Endodermal cell (in vitro differentiated cells): Measurements from ENCODE around the gene LRP8. TPM values are rescaled to one million over a fixed set of nuclear protein-coding genes. Genes with fewer than 3 reads are reported as not detected.

ENCODE experiments used
- DNase-seq: peaks from one replicate; pipeline ENCODE4 v3.0.0-alpha.2; 2017
- H3K27ac ChIP-seq: 2 replicates; pipeline ENCODE4 v1.5.1; 2013; ENCODE audit warnings: mild to moderate bottlenecking, low read depth, low read length, moderate library complexity
- H3K27me3 ChIP-seq: 2 replicates; pipeline ENCODE4 v1.6.1; 2013; ENCODE audit warnings: mild to moderate bottlenecking, low read length, moderate library complexity; ENCODE audit not compliant: insufficient read depth, control insufficient read depth, poor library complexity, severe bottlenecking
- H3K36me3 ChIP-seq: 2 replicates; pipeline ENCODE4 v1.7.0; 2013; ENCODE audit warnings: mild to moderate bottlenecking, low read length, moderate library complexity; ENCODE audit not compliant: control insufficient read depth, insufficient read depth
- H3K4me1 ChIP-seq: one replicate; pipeline ENCODE4 v1.7.0; 2013; ENCODE audit warnings: low read length; ENCODE audit not compliant: control insufficient read depth, insufficient read depth
- H3K4me3 ChIP-seq: 2 replicates; pipeline ENCODE4 v1.5.1; 2013; ENCODE audit warnings: mild to moderate bottlenecking, low read length, moderate library complexity
- H3K9ac ChIP-seq: 2 replicates; pipeline ENCODE4 v1.6.1; 2013; ENCODE audit warnings: mild to moderate bottlenecking, low read length, moderate library complexity; ENCODE audit not compliant: poor library complexity, severe bottlenecking; ENCODE audit errors: extremely low read depth
- H3K9me3 ChIP-seq: 2 replicates; pipeline ENCODE4 v1.6.1; 2013; ENCODE audit warnings: mild to moderate bottlenecking, low read length, moderate library complexity; ENCODE audit not compliant: control insufficient read depth
- H3K27ac Mint-ChIP-seq: 2 replicates; pipeline ENCODE4 v1.8.0; 2020; ENCODE audit warnings: mixed read lengths
- H3K27me3 Mint-ChIP-seq: 2 replicates; pipeline ENCODE4 v1.8.0; 2021; ENCODE audit warnings: mild to moderate bottlenecking, mixed read lengths; ENCODE audit not compliant: insufficient read depth
- H3K36me3 Mint-ChIP-seq: 2 replicates; pipeline ENCODE4 v1.8.0; 2020; ENCODE audit warnings: low read depth, mixed read lengths
- H3K4me1 Mint-ChIP-seq: 2 replicates; pipeline ENCODE4 v1.8.0; 2020; ENCODE audit warnings: mixed read lengths
- H3K4me3 Mint-ChIP-seq: 2 replicates; pipeline ENCODE4 v1.8.0; 2020; ENCODE audit warnings: mild to moderate bottlenecking, moderate library complexity, mixed read lengths
- H3K9me3 Mint-ChIP-seq: 2 replicates; pipeline ENCODE4 v1.8.0; 2020; ENCODE audit warnings: mild to moderate bottlenecking, mixed read lengths
- CTCF ChIP-seq: fragments of 200-600 bp; sonication (generic); conservative IDR thresholded peaks from 2 replicates; pipeline ENCODE4 v1.5.0; 2021; ENCODE audit warnings: antibody characterized with exemption, mild to moderate bottlenecking
- WGBS, 2 experiments: methylation state at CpG; one replicate each; pipeline versions ENCODE4 v1.1.5 to v1.1.7; 2013; ENCODE audit warnings: missing lambda C conversion rate in 2 of 2, mixed read lengths in 1 of 2; ENCODE audit not compliant: insufficient coverage in 1 of 2, insufficient read length in 1 of 2; 5-methylcytosine and 5-hydroxymethylcytosine counted together
- total RNA-seq, 2 donors: library from RNA; stranded (reverse); fragmentation: NEBNext Ultra II Directional in 1 of 2; extraction: Animal tissue kit (Norgen Biotek cat#: 25700) in 1 of 2; gene quantifications; 2 replicates in 1 of 2; 3 replicates in 1 of 2; pipeline ENCODE4 v1.2.1, GENCODE V29; 2021

The LRP8 gene
- total RNA-seq, 2 donors from 2014 or later = 29.1 to 39.6 TPM

DNA sequence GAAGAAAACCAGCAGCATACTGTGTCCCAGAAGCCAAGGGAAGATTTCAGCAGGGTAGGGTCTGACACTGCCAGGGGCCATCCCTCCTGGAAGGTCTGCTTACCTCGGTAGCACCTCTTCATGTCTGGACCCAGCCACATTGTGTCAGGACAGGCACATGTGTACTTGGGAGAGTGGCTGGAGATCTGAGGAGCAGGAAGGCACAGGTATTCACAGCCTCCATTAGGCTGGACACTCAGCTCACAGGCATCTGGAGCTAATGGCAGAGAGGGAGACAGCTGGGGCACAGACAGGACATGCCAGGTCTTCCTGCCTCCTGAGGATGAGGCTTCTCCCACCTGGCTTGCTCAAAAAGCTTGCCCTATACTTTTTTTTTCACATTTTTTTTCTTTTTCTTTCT, 69.7 kb downstream of the LRP8 start:
- Mint-ChIP-seq H3K27ac (no peak overlapping the region), H3K9me3 (no peaks in the 10 kb centered on the region), H3K27me3 (no peaks in the 10 kb centered on the region), H3K36me3 (peaks cover 67% of the 10 kb centered on the region), H3K4me1 (no peaks in the 10 kb centered on the region), H3K4me3 (no peak overlapping the region)
- H3K27ac ChIP-seq = no peak overlapping the region
- H3K4me1 ChIP-seq = no peaks in the 10 kb centered on the region
- DNase-seq = no peak
- no peaks in the 10 kb centered on the region for H3K27me3 ChIP-seq
- WGBS, 2 experiments = 88% methylated on average over 1 of the region's 1 CpG; no CpG with 5 or more reads in 1 of the 2 experiments
- no peak overlapping the region for H3K9ac ChIP-seq
- TF ChIP-seq CTCF = no peak
- H3K9me3 ChIP-seq = no peaks in the 10 kb centered on the region
- peaks cover 78% of the 10 kb centered on the region for H3K36me3 ChIP-seq
- H3K4me3 ChIP-seq = no peak overlapping the region

DNA sequence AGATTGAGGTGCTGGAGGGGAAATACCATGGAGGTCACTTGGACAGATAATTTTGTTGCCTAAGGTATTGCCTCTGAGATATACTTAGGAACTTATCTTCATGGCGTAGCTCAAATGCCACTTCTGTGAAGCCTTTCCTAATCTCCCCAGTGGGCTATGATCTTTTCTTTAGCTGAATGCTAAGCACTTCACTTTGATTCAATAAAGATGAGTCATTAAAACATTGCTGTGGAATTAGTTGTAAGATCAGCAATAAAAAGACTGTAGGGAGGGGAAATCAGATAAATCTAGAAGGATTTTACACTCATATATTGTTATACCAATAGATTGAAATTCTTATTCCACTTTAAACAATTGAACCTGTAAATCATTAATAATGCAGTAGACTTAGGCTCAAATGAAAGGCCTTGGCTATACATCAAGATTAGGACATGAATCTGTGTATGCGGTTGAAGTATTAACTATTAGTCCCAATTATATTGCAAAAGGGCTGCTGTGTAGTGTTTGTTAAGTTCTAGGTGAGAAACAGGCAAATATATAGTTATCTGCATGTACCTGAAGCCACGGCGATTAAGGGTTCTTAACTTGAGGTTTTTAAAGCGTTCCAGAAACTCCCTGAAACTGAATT, 70.3 kb downstream of the LRP8 start:
- Histone ChIP-seq H3K9ac (no peak overlapping the region), H3K27ac (no peak overlapping the region), H3K36me3 (peaks cover 75% of the 10 kb centered on the region), H3K4me3 (no peak overlapping the region), H3K27me3 (no peaks in the 10 kb centered on the region), H3K9me3 (no peaks in the 10 kb centered on the region), H3K4me1 (no peaks in the 10 kb centered on the region)
- Mint-ChIP-seq H3K36me3 (peaks cover 65% of the 10 kb centered on the region), H3K27ac (peak overlapping the region; percentile 14), H3K4me1 (no peaks in the 10 kb centered on the region), H3K27me3 (no peaks in the 10 kb centered on the region), H3K9me3 (no peaks in the 10 kb centered on the region), H3K4me3 (no peak overlapping the region)
- no peak for DNase-seq
- 94 to 96% methylated on average over 5 of the region's 5 CpGs for WGBS, 2 experiments
- TF ChIP-seq CTCF = no peak

DNA sequence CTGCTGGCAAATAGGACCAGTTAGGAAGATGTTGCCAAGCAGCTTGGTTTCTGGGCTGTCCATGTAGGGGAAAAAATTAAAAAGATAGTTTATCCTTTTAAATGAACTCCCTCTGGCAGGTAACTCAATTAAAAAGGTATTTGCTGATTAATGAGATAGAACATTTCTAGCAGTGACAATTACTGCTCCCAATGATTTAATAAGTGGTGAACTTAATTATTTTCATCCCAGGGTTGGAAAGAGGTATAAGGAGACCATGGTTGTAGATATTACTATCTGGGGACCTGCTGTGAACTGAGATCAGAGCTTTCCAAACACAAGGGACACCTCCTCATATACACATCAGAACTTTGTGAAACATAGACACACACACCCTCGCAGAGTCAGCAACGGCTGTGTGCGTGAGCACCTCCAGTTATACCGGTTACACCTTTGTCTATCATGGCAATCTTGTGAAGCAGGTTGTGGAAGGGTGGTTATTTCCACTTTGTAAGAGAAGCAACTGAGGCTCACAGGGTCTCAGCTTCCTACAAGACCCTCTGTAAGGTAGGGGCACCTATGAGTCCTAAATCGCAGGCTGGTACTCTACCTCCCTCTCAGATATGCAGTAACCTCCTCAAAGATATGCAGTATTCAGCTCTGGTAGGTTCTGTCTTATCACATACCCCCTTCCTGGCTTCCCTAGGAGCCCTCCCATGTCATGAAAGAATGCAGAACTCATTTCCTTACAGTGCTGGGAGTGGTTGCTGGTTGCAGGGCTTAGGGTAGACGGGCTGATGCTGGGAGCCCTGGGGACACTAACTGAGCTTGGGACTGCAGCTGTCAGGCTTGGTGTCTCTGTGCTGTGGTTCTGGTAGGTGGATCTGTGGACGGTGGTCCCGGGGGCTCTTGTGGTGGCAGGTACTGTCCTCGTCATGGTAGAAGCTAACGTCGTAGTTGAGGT, 71.1 kb downstream of the LRP8 start:
- Histone ChIP-seq H3K4me3 (no peak overlapping the region), H3K9me3 (no peaks in the 10 kb centered on the region), H3K4me1 (no peaks in the 10 kb centered on the region), H3K9ac (no peak overlapping the region), H3K27ac (no peak overlapping the region), H3K27me3 (no peaks in the 10 kb centered on the region), H3K36me3 (peaks cover 72% of the 10 kb centered on the region)
- TF ChIP-seq CTCF = no peak
- peaks cover 70% of the 10 kb centered on the region for H3K36me3 Mint-ChIP-seq
- H3K4me3 Mint-ChIP-seq = no peak overlapping the region
- H3K4me1 Mint-ChIP-seq = no peaks in the 10 kb centered on the region
- 96 to 98% methylated on average over 10 to 11 of the region's 11 CpGs for WGBS, 2 experiments
- H3K27ac Mint-ChIP-seq = peak overlapping the region; percentile 14
- no peaks in the 10 kb centered on the region for H3K9me3 Mint-ChIP-seq
- no peaks in the 10 kb centered on the region for H3K27me3 Mint-ChIP-seq
- DNase-seq = peak; percentile 28
